Prostate gland (tissue), 2 donors: ENCODE measurements around the gene CT45A10.
"Not testable (repeated sequence)": the region's sequence is repeated elsewhere in the genome, so short reads cannot be mapped to it uniquely, and the experiment has no call there.

Experiments used
- POLR2AphosphoS5 ChIP-seq: sonication (generic); formaldehyde crosslinking; IDR thresholded peaks from one replicate; pipeline ENCODE4 v1.6.1; 2017; ENCODE audit warnings: antibody characterized with exemption
- TF ChIP-seq, protein P1 (sequence below), 4 experiments: fragments of 200-600 bp in 2 of 4; fragments of 450-650 bp in 2 of 4; sonication (generic) in 2 of 4; IDR thresholded peaks; 1 replicate in 3 of 4; 2 replicates in 1 of 4; pipeline ENCODE4 v1.5.1; 2016 to 2019; ENCODE audit warnings: antibody characterized with exemption in 4 of 4, mild to moderate bottlenecking in 2 of 4, moderate library complexity in 2 of 4

DNA sequence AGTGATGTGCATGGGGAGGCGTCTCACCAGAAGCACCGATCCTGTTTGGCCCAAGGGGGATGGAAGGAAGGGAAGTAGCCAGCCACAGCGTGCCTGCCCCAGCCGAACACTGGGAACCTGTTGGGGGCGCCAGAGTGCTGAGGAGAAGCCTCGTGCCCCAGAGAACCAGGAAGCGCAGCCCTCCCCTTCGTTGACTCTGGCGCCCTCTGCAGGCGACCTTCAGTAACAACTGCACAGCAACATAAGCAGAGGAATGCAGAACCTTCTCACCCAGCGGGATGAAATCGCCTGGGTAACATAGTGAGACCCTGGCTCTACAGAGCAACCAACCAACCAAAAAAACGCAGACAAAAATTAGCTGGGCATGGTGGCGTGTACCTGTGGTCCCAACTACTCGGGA, 4.3 kb downstream of the CT45A10 start:
- TF ChIP-seq, protein P1, sequence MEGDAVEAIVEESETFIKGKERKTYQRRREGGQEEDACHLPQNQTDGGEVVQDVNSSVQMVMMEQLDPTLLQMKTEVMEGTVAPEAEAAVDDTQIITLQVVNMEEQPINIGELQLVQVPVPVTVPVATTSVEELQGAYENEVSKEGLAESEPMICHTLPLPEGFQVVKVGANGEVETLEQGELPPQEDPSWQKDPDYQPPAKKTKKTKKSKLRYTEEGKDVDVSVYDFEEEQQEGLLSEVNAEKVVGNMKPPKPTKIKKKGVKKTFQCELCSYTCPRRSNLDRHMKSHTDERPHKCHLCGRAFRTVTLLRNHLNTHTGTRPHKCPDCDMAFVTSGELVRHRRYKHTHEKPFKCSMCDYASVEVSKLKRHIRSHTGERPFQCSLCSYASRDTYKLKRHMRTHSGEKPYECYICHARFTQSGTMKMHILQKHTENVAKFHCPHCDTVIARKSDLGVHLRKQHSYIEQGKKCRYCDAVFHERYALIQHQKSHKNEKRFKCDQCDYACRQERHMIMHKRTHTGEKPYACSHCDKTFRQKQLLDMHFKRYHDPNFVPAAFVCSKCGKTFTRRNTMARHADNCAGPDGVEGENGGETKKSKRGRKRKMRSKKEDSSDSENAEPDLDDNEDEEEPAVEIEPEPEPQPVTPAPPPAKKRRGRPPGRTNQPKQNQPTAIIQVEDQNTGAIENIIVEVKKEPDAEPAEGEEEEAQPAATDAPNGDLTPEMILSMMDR (IDR thresholded peaks at IDR 0.05), result not testable (repeated sequence)
- not testable (repeated sequence) for TF ChIP-seq POLR2AphosphoS5
